Colonic mucosa (tissue), 4 donors: ENCODE data around the gene IFT43. TPM values are rescaled to one million over a fixed set of nuclear protein-coding genes. Genes with fewer than 3 reads are reported as not detected.

Experiments
- DNase-seq: peaks from one replicate; pipeline ENCODE4 v3.0.0-alpha.2; 2020
- H3K27ac ChIP-seq: fragments of 200-600 bp; one replicate; pipeline ENCODE4 v1.8.0; 2021
- H3K27me3 ChIP-seq: fragments of 200-600 bp; one replicate; pipeline ENCODE4 v1.8.0; 2021
- H3K36me3 ChIP-seq: fragments of 200-600 bp; one replicate; pipeline ENCODE4 v1.8.0; 2021
- H3K4me1 ChIP-seq: fragments of 200-600 bp; one replicate; pipeline ENCODE4 v1.8.0; 2021; ENCODE audit warnings: mild to moderate bottlenecking
- H3K4me3 ChIP-seq: fragments of 200-600 bp; one replicate; pipeline ENCODE4 v1.8.0; 2021
- H3K9ac ChIP-seq, 2 donors: one replicate each; pipeline ENCODE4 v1.7.0; 2013; ENCODE audit warnings: control low read depth in 2 of 2, low read depth in 2 of 2, low read length in 2 of 2
- H3K9me3 ChIP-seq: fragments of 200-600 bp; one replicate; pipeline ENCODE4 v1.8.0; 2021
- intact Hi-C: fragments of 100-400 bp; cut with DNase I; formaldehyde crosslinking; loops from one replicate; pipeline ENCODE4 v1.14.1; 2022
- total RNA-seq, 2 donors: library from RNA; stranded (reverse); fragmentation: NEBNext Ultra II Directional in 1 of 2; extraction: Animal tissue kit (Norgen Biotek cat#: 25700) in 1 of 2; gene quantifications; one replicate each; pipeline ENCODE4 v1.2.1, GENCODE V29; 2021
- TF ChIP-seq, protein P1 (sequence below): fragments of 200-600 bp; IDR thresholded peaks from one replicate; pipeline ENCODE4 v1.8.0; 2022; ENCODE audit warnings: antibody characterized with exemption, mild to moderate bottlenecking
- donor health status: healthy.
- donor health status: DM: no; HTN: no; CAD: no.
- donor health status: DM: no; HTN: no; CAD: no.

Gene IFT43
- total RNA-seq, 2 donors from 2014 or later: 26.5 to 26.6 TPM

DNA sequence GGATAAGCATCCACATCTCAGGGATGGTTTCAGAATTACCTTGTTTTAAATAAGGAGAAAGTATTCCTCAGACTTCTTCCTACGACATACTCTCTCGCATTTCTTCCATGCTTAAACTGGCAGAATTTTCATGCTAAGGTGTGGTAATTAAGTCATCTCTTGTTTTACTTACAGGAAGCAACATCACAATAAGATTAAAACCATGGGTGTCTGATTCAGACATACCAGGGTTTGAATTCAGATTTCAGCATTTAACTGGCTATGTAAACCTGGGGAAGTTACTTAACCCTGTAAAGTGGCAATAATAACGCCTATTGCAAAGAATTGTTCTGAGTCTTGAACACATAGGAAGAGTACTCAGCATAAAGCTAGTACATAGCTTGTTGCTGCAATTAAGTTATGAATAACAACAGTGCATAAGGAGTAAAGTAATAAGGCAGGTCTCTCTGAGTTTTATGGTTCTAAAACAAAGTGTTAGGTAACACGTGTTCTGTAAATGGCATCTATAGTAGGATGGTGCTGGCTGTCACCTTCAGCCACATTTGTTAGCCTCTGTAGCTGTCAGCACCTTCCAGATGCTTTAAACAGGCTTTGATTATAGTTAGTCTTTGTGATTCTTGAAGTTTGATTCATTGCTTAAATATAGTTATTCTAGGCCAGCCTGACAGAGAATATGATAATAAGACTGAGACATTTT, 38.8 kb downstream of the IFT43 start:
- no peak overlapping the region for H3K9ac ChIP-seq
- no peak overlapping the region for H3K4me3 ChIP-seq
- H3K4me1 ChIP-seq: no peaks in the 10 kb centered on the region
- DNase-seq: no peak
- H3K36me3 ChIP-seq: no peaks in the 10 kb centered on the region
- no peak overlapping the region for H3K27ac ChIP-seq
- intact Hi-C loops: no loop called here
- TF ChIP-seq, protein P1, sequence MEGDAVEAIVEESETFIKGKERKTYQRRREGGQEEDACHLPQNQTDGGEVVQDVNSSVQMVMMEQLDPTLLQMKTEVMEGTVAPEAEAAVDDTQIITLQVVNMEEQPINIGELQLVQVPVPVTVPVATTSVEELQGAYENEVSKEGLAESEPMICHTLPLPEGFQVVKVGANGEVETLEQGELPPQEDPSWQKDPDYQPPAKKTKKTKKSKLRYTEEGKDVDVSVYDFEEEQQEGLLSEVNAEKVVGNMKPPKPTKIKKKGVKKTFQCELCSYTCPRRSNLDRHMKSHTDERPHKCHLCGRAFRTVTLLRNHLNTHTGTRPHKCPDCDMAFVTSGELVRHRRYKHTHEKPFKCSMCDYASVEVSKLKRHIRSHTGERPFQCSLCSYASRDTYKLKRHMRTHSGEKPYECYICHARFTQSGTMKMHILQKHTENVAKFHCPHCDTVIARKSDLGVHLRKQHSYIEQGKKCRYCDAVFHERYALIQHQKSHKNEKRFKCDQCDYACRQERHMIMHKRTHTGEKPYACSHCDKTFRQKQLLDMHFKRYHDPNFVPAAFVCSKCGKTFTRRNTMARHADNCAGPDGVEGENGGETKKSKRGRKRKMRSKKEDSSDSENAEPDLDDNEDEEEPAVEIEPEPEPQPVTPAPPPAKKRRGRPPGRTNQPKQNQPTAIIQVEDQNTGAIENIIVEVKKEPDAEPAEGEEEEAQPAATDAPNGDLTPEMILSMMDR: no peak
- no peaks in the 10 kb centered on the region for H3K27me3 ChIP-seq
- no peaks in the 10 kb centered on the region for H3K9me3 ChIP-seq

DNA sequence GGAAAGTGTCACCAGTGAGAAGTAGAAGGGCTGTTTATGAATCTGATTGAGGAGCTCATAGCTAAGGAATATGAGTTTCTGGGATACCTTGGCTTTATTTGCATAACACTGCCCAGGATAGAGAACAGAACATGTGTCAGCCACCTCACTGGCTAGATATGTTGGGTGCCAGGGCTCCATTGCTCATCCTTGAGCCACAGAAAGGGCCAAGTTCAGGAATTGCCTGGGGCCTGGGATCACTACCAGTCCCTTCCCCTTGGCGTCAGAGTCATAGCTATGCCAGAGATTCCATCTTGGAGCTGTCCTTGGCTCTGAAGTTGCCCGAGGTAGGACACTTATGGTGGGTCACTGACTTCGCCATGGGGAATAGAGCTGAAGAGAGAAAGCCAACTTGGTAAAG, 49.0 kb downstream of the IFT43 start:
- no peaks in the 10 kb centered on the region for H3K4me1 ChIP-seq
- no peaks in the 10 kb centered on the region for H3K9me3 ChIP-seq
- intact Hi-C loops: no loop called here
- no peaks in the 10 kb centered on the region for H3K36me3 ChIP-seq
- no peak overlapping the region for H3K4me3 ChIP-seq
- DNase-seq: no peak
- H3K27ac ChIP-seq: no peak overlapping the region
- no peak overlapping the region for H3K9ac ChIP-seq
- no peaks in the 10 kb centered on the region for H3K27me3 ChIP-seq
- TF ChIP-seq, protein P1: no peak

DNA sequence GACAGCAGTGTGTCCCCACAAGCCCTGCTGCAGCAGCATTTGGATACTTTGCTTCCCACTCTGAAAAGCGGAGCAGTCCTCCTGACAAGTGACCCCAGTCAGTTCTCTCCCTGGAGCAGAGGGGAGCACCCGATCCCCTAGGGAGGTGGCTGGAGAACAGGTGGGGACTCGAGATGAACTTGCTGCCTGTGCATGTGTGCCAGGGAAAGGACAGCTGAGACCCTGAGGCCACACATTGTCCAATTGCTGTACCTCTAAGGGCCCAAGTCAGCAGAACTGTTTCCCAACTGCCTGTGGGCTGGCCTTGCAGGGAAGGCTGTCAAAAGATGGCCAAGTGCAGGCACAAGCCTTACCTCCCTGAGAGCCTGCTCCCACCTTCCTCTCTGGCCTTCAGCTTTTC, 55.1 kb downstream of the IFT43 start:
- H3K27ac ChIP-seq: no peak overlapping the region
- no peaks in the 10 kb centered on the region for H3K36me3 ChIP-seq
- DNase-seq: no peak
- TF ChIP-seq, protein P1: no peak
- no peaks in the 10 kb centered on the region for H3K27me3 ChIP-seq
- no peaks in the 10 kb centered on the region for H3K9me3 ChIP-seq
- no peak overlapping the region for H3K4me3 ChIP-seq
- intact Hi-C loops: no loop called here
- H3K9ac ChIP-seq: no peak overlapping the region
- H3K4me1 ChIP-seq: no peaks in the 10 kb centered on the region

DNA sequence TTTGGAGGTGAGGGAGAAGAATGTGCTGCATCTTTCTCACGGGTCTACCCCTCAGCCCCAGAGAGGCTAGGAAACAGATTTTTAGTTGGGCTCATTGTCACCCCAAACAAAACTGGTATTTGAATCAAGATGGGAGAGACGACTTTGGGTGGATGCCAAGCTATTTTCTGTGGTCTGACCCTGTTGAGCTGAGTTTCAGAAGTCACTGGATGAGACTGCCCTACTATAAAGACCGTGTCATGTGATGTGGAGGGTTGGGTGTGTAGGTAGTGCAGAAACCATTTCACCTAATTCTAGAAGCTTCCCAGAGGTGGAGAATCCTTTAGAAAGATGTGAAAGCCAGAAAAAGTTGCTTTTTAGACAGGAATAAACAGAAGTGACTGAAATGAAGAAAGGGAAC, 60.2 kb downstream of the IFT43 start:
- Histone ChIP-seq H3K4me1 (no peaks in the 10 kb centered on the region), H3K27me3 (no peaks in the 10 kb centered on the region), H3K9me3 (no peaks in the 10 kb centered on the region), H3K36me3 (no peaks in the 10 kb centered on the region), H3K4me3 (no peak overlapping the region), H3K9ac (no peak overlapping the region), H3K27ac (no peak overlapping the region)
- TF ChIP-seq, protein P1: no peak
- intact Hi-C loops: no loop called here
- DNase-seq: no peak

DNA sequence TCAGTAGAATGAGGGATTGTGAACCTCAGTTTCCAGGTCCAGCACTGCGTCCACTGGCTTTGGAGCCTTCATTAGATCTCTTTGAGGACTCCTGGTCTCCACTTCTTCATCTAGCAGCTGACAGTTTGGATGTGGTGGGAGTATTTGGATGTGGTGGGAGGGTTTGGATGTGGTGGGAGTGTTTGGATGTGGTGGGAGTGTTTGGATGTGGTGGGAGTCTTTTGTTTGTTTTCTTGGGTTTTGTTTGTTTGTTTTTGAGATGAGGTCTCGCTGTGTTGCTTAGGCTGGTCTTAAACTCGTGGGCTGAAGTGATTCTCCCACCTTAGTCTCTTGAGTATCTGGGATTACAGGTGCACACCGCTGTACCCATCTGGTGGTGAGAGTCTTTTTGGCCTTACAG, 64.7 kb downstream of the IFT43 start:
- Histone ChIP-seq H3K9ac (no peak overlapping the region), H3K9me3 (no peaks in the 10 kb centered on the region), H3K4me1 (no peaks in the 10 kb centered on the region)

More for the DNA sequence above, 64.7 kb downstream of the IFT43 start:
- Histone ChIP-seq H3K4me3 (no peak overlapping the region), H3K27ac (no peak overlapping the region), H3K27me3 (no peaks in the 10 kb centered on the region), H3K36me3 (no peaks in the 10 kb centered on the region)
- TF ChIP-seq, protein P1: no peak
- intact Hi-C loops: loop anchor here (2.0 to 10.0 kb wide), 3 partner anchors 303 to 597 kb away; no protein-coding TSS in a partner anchor
- DNase-seq: no peak
